ENCODE results near the gene PRMT7. TPM values are rescaled to one million over a fixed set of nuclear protein-coding genes. Genes with fewer than 3 reads are reported as not detected.

The PRMT7 gene
- total and polyA plus RNA-seq, 8 donors = 29.0 to 66.3 (median 52.6) TPM

DNA sequence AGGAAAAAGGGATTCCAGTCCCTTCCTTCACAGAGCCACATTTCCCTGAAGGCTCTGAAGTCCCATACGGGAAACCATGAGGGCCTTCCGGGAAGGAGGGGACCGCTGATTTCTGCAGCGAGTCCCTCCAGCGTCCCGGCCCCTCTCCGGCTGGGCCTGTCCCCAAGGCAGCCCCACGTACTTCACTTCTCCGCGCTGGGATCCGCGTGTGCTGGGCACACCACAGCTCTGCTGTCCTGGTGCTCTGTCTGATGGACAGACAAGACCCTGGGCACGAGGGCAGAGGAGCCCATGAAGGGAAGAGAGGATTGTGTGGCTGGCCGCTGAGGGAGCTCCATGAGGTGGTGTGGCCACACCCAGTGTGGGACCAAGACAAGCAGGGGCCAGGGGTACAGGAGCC lies 57.1 kb downstream of the PRMT7 start:
- Histone ChIP-seq H3K4me3 (no peak overlapping the region), H3K4me1 (peaks cover 2 to 28% of the 10 kb centered on the region in 2 donors), H3K36me3 (no peaks in the 10 kb centered on the region), H3K27me3 (peaks cover 0 to 12% of the 10 kb centered on the region in 2 donors), H3K9me3 (no peaks in the 10 kb centered on the region), H3K27ac (no peak overlapping the region)
- intact Hi-C loops (cut with DNase I) = no loop called here
- ATAC-seq (no peak), DNase-seq (peak in 1 of 4 donors; percentile 61)
- TF ChIP-seq, protein P1, sequence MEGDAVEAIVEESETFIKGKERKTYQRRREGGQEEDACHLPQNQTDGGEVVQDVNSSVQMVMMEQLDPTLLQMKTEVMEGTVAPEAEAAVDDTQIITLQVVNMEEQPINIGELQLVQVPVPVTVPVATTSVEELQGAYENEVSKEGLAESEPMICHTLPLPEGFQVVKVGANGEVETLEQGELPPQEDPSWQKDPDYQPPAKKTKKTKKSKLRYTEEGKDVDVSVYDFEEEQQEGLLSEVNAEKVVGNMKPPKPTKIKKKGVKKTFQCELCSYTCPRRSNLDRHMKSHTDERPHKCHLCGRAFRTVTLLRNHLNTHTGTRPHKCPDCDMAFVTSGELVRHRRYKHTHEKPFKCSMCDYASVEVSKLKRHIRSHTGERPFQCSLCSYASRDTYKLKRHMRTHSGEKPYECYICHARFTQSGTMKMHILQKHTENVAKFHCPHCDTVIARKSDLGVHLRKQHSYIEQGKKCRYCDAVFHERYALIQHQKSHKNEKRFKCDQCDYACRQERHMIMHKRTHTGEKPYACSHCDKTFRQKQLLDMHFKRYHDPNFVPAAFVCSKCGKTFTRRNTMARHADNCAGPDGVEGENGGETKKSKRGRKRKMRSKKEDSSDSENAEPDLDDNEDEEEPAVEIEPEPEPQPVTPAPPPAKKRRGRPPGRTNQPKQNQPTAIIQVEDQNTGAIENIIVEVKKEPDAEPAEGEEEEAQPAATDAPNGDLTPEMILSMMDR (IDR thresholded peaks at IDR 0.05) = no peak

DNA sequence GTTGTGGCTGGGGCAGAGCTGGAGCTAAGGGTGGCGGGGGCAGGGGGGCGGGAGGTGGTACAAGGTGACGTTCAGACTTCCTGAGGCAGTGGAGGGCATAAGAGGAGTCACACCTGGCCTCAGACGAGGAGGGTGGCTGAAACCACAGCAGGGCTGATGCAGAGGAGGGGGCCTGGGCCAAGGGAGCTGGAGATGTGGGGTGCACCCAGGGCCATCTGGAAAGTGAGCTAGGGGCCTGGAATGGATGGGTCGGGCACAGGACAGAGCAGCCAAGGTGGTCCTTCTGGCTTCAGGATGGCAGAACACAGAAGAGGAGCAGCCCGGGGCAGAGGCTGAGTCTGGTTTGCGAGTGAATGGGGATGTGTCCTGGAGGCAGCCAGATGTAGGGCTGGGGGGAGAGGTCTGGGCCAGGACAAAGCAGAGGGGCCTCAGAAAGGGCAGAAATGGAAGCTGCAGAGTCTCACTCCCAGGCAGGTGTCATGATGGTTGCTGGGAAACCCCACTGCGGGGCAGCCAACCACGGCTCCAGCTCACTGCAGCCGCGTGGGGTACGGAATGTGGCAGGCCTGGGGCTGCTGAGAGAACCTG lies 57.6 kb downstream of the PRMT7 start:
- Histone ChIP-seq H3K4me3 (no peak overlapping the region), H3K27me3 (peaks cover 0 to 12% of the 10 kb centered on the region in 2 donors), H3K4me1 (peaks cover 2 to 28% of the 10 kb centered on the region in 2 donors), H3K27ac (no peak overlapping the region), H3K9me3 (no peaks in the 10 kb centered on the region), H3K36me3 (no peaks in the 10 kb centered on the region)
- TF ChIP-seq, protein P1 (IDR thresholded peaks at IDR 0.05) = no peak
- ATAC-seq (no peak), DNase-seq (peak in 1 of 4 donors; percentile 32)
- intact Hi-C loops (cut with DNase I) = no loop called here

DNA sequence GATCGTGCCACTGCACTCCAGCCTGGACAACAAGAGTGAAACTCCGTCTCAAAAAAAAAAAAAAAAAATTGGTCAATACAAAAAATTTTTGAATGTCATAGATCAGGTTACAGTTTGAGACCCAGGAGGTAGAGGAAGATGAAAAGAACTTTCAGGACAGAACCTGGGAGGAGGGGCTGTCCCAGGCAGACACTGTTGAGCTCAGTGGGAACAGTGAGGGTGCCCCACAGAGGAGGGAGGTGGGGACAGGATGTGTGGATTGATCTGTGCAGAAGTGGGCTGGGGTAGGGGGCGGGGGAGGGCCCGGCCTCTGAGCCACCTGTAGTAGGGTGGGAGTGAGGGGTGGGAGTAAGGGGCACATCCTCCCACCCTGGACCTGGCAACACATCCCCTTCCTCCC lies 58.3 kb downstream of the PRMT7 start:
- Histone ChIP-seq H3K4me3 (no peak overlapping the region), H3K27me3 (peaks cover 0 to 12% of the 10 kb centered on the region in 2 donors), H3K27ac (no peak overlapping the region), H3K9me3 (no peaks in the 10 kb centered on the region), H3K4me1 (peaks cover 2 to 22% of the 10 kb centered on the region in 2 donors), H3K36me3 (no peaks in the 10 kb centered on the region)
- TF ChIP-seq, protein P1 (IDR thresholded peaks at IDR 0.05) = no peak
- intact Hi-C loops (cut with DNase I) = no loop called here
- DNase-seq (no peak), ATAC-seq (no peak)

DNA sequence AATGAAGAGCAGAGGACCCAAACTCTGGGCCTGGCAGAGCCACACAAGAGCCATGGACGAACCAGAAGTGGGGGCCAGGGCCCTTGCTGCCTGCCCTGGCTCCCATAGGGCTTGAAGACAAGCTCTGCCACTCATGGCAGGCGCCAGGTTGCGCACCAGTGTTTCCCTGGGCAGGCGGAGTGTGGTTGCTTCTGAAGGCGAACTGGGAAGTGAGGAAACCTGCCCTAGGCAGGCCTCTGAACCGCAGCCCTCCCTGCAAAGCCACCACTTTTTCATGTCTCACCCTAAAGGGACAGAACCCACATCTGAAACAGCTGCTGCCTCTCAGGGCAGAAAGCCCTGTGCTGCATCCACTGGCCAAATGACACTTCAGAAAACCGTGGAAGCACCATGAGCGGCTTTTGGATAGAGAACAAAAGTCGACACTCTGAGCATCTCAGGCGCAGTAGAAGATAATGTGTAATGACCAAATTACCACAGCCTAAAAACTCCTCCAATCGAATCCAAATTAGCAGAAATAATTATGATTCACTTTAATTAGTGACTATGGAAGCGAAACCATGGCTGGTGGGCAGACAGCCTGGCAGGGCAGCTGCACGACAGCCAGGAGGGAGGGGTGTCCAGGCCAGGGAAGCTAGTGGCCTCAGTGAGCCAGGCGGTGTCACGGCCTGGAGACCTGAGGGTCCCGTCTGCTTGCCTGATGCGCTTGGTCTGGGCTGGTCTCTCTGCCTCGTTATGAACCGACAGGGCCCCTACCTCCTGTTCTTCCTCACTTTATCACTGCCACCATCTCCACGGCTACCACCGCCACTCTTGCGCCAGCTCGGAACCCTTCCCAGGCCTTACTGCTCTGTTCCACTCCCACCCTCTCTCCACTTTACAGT lies 59.1 kb downstream of the PRMT7 start:
- DNase-seq (peak in 1 of 4 donors; percentile 72), ATAC-seq (no peak)
- TF ChIP-seq, protein P1 (IDR thresholded peaks at IDR 0.05) = no peak
- peaks cover 0 to 12% of the 10 kb centered on the region in 2 donors for H3K27me3 ChIP-seq
- no peak overlapping the region for H3K27ac ChIP-seq
- H3K36me3 ChIP-seq = no peaks in the 10 kb centered on the region
- no peak overlapping the region for H3K4me3 ChIP-seq
- peaks cover 0 to 19% of the 10 kb centered on the region in 2 donors for H3K4me1 ChIP-seq
- H3K9me3 ChIP-seq = no peaks in the 10 kb centered on the region
- intact Hi-C loops (cut with DNase I) = no loop called here

DNA sequence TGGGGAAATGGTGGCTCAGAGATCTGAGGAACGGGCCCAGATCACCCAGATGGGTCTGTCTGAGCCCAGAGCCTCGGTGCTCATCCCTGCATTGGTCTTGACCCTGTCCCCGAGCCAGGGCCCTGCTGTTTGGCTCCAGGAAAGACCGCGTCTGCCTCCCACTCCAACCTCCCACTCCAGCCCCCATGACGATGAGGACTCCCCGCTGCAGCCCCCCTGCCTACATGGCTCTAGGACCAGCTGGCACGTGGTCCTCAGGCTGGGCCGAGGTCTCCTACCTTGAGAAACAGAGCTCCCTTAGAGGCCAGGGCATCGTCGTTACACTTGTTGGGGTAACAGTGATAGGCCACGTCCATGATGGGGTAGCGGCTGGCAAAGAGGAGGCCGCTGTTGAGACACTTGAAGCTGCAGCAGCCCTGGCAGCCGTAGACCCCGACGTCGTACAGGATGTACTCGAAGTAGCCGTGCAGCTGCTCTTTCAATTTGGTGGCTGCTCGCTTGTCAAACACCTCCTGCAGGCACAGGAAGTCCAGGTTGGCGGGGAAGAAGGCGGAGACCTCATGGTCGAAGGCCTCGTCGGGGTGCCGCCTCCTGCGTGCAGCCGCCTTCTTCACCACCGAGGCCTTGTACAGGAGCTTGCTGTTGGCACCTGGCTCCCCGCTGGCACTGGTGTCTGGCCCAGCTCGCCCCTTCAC lies 59.9 kb downstream of the PRMT7 start:
- Histone ChIP-seq H3K36me3 (no peaks in the 10 kb centered on the region), H3K9me3 (no peaks in the 10 kb centered on the region), H3K4me3 (no peak overlapping the region), H3K4me1 (peaks cover 0 to 19% of the 10 kb centered on the region in 2 donors), H3K27me3 (peaks cover 0 to 10% of the 10 kb centered on the region in 2 donors), H3K27ac (no peak overlapping the region)
- TF ChIP-seq, protein P1 (IDR thresholded peaks at IDR 0.05) = no peak
- intact Hi-C loops (cut with DNase I) = no loop called here
- peak in 1 of 4 donors; percentile 53 for DNase-seq
- ATAC-seq = no peak
